GM12878 (cell line): ENCODE measurements around the gene SCUBE2. TPM values are rescaled to one million over a fixed set of nuclear protein-coding genes. Genes with fewer than 3 reads are reported as not detected.

Experiments used
- ATAC-seq: fragments of 200-7000 bp; cut with Tn5 transposase; 3 replicates; pipeline ENCODE4 v1.9.1; 2020; ENCODE audit warnings: mild to moderate bottlenecking, moderate library complexity
- BruUV-seq: library from RNA; stranded (reverse); fragments of 400-500 nt; replicated peaks from 2 replicates; lab custom pipeline; 2021; lab: Mats Ljungman, UMichigan
- CTCF ChIA-PET: fragments of 300-600 bp; sonication (Branson Sonifier 250); formaldehyde crosslinking; extraction: SDS; loops from one replicate; lab custom pipeline; 2021; ENCODE audit warnings: inconsistent platforms; lab: Yijun Ruan, JAX
- POLR2A ChIA-PET: fragments of 350-600 bp; formaldehyde crosslinking; extraction: SDS; loops from one replicate; lab custom pipeline; 2021; ENCODE audit warnings: inconsistent platforms; lab: Charles Lee
- RAD21 ChIA-PET: fragments of 300-600 bp; sonication (Branson Sonifier 250); formaldehyde crosslinking; loops from one replicate; lab custom pipeline; 2023; ENCODE audit warnings: antibody characterized with exemption; ENCODE audit not compliant: unreplicated experiment; lab: Charles Lee
- SMC1A ChIA-PET: fragments of 300-600 bp; sonication (Branson Sonifier 250); formaldehyde crosslinking; loops from one replicate; lab custom pipeline; 2023; ENCODE audit not compliant: unreplicated experiment, uncharacterized antibody; lab: Charles Lee
- DNase-seq: peaks from one replicate; pipeline ENCODE4 v3.0.0-alpha.2; 2011; ENCODE audit warnings: low read depth, low spot score
- FAIRE-seq: peaks from 3 replicates; lab custom pipeline; 2011; peaks lifted over from hg19 to GRCh38; lab: Jason Lieb, UNC
- H2AFZ ChIP-seq: 2 replicates; pipeline ENCODE4 v1.6.0; 2011; ENCODE audit warnings: low read depth, low read length, control low read depth; ENCODE audit not compliant: control insufficient read depth
- H3K27ac ChIP-seq: 2 replicates; pipeline ENCODE4 v1.5.1; 2011; ENCODE audit warnings: control low read depth; ENCODE audit not compliant: control insufficient read depth, insufficient read depth
- H3K27me3 ChIP-seq, 2 experiments: replicated peaks in 1 of 2; 2 replicates each; pipeline versions ENCODE4 v1.6.0 to v1.6.1; 2011; ENCODE audit warnings: low read length in 1 of 2; ENCODE audit not compliant: control insufficient read depth in 2 of 2, insufficient read depth in 2 of 2
- H3K36me3 ChIP-seq, 2 experiments: 2 replicates each; pipeline ENCODE4 v1.5.1; 2011; ENCODE audit warnings: low read length in 1 of 2; ENCODE audit not compliant: control insufficient read depth in 2 of 2, insufficient read depth in 2 of 2
- H3K4me1 ChIP-seq: 2 replicates; pipeline ENCODE4 v1.6.1; 2011; ENCODE audit warnings: mild to moderate bottlenecking, low read length, moderate library complexity, mixed read lengths; ENCODE audit not compliant: control insufficient read depth, insufficient read depth
- H3K4me2 ChIP-seq: 2 replicates; pipeline ENCODE4 v1.6.0; 2011; ENCODE audit warnings: control low read depth; ENCODE audit not compliant: control insufficient read depth, insufficient read depth
- H3K4me3 ChIP-seq: fragments of 200-600 bp; sonication (generic); 2 replicates; pipeline ENCODE4 v1.5.1; 2016
- H3K79me2 ChIP-seq: 2 replicates; pipeline ENCODE4 v1.6.0; 2011; ENCODE audit warnings: low read length; ENCODE audit not compliant: control insufficient read depth, insufficient read depth
- H3K9ac ChIP-seq: 2 replicates; pipeline ENCODE4 v1.8.0; 2011; ENCODE audit warnings: low read length, control low read depth, mixed read lengths; ENCODE audit not compliant: control insufficient read depth, insufficient read depth
- H3K9me3 ChIP-seq: replicated peaks from 3 replicates; pipeline ENCODE4 v1.5.1; 2011; ENCODE audit warnings: mild to moderate bottlenecking, low read length; ENCODE audit not compliant: control insufficient read depth, insufficient read depth
- H4K20me1 ChIP-seq: 2 replicates; pipeline ENCODE4 v1.6.0; 2011; ENCODE audit not compliant: control insufficient read depth, insufficient read depth
- ELK1 ChIP-seq: IDR thresholded peaks from 2 replicates; pipeline ENCODE4 v1.6.1; 2012; ENCODE audit warnings: low read depth, low read length, improper control_type of control experiment
- PKNOX1 ChIP-seq: fragments of 450-650 bp; IDR thresholded peaks from 2 replicates; pipeline ENCODE4 v1.6.1; 2016; ENCODE audit warnings: mild to moderate bottlenecking
- SRF ChIP-seq, 2 experiments: IDR thresholded peaks; 2 replicates each; pipeline ENCODE4 v1.6.1; 2011; ENCODE audit warnings: low read depth in 2 of 2, low read length in 2 of 2, mild to moderate bottlenecking in 1 of 2, moderate library complexity in 1 of 2
- WGBS: methylation state at CpG from one replicate; pipeline ENCODE4 v1.1.6; 2016; ENCODE audit warnings: low lambda C conversion rate; ENCODE audit not compliant: insufficient replicate concordance, insufficient coverage; ENCODE audit errors: missing lambda C conversion rate; 5-methylcytosine and 5-hydroxymethylcytosine counted together
- in situ Hi-C: fragments of 300-500 bp; cut with MboI; formaldehyde crosslinking; loops from 9 replicates; pipeline ENCODE4 v1.14.3; 2018; ENCODE audit warnings: mixed read lengths
- intact Hi-C: fragments of 100-400 bp; cut with micrococcal nuclease; formaldehyde crosslinking; loops from one replicate; pipeline ENCODE4 v1.14.2; 2022; ENCODE audit not compliant: unreplicated experiment
- polyA plus RNA-seq, 11 experiments: library from polyadenylated mRNA; depleted of rRNA in 4 of 11; unstranded in 6 of 11; stranded (reverse) in 5 of 11; fragments of >200 nt; fragmentation: Nextera tagmentation in 4 of 11; fragmentation: Illumina TruSeq in 1 of 11; extraction: Ambion mirVana in 4 of 11; extraction: Trizol in 1 of 11; gene quantifications; 1 replicate in 1 of 11; 2 replicates in 10 of 11; pipeline versions ENCODE4 v1.2.1 to v1.2.3, GENCODE V29; 2011 to 2016; ENCODE audit warnings: inconsistent platforms in 2 of 11, missing spikeins in 2 of 11, low read depth in 1 of 11
- total RNA-seq, 4 experiments: library from RNA; depleted of rRNA in 3 of 4; stranded (reverse); fragments of >200 nt in 3 of 4; fragmentation: Illumina TruSeq in 1 of 4; extraction: Trizol in 1 of 4; gene quantifications; 2 replicates each; pipeline versions ENCODE4 v1.2.1 to v1.2.3, GENCODE V29; 2013 to 2021

Gene SCUBE2
- total and polyA plus RNA-seq, 10 of the 15 experiments (the other 5 are each of a cell fraction or from before 2014, with no cell fraction given), result 0.12 to 0.56 (median 0.31) TPM; not detected in 2

GRCh38 chr11:9125185-9125886, 33.9 kb upstream of the SCUBE2 start:
- no peak overlapping the region for H3K27ac ChIP-seq
- DNase-seq, result no peak
- TF ChIP-seq SRF (IDR thresholded peaks at IDR 0.05; ENCODE audit: low read depth in 2 of 2, low read length in 2 of 2) (no peak), ELK1 (no peak), PKNOX1 (no peak)
- TF ChIP-seq, all 136 proteins: peak for 0
- Histone ChIP-seq H3K4me2 (no peak overlapping the region), H3K9ac (no peak overlapping the region), H3K79me2 (no peaks in the 10 kb centered on the region), H3K4me3 (no peak overlapping the region), H2AFZ (no peak overlapping the region), H4K20me1 (no peaks in the 10 kb centered on the region), H3K4me1 (no peaks in the 10 kb centered on the region), H3K27me3 (no peaks in the 10 kb centered on the region), H3K9me3 (no peaks in the 10 kb centered on the region), H3K36me3 (no peaks in the 10 kb centered on the region)
- ChIA-PET POLR2A (interaction anchor here (0.5 kb wide), 1 partner anchor 138 kb away, joined by 3 read pairs; no protein-coding TSS in a partner anchor), RAD21 (interaction anchor here (1.1 kb wide), 1 partner anchor 12 kb away, joined by 4 read pairs; no protein-coding TSS in a partner anchor), SMC1A (interaction anchor here (0.6 to 1.2 kb wide), 3 partner anchors 13 to 110 kb away, joined by 3 to 6 read pairs (median 3); no protein-coding TSS in a partner anchor), CTCF (interaction anchor here (1.1 to 2.3 kb wide), 3 partner anchors 12 to 109 kb away, joined by 3 to 15 read pairs (median 9); no protein-coding TSS in a partner anchor)
- BruUV-seq, result no TSS peak
- ATAC-seq (no peak), FAIRE-seq (no peak)
- 47% methylated on average over 2 of the region's 2 CpGs for WGBS
- in situ Hi-C loops (no loop called here), intact Hi-C loops (no loop called here)
